Neural crest cell (in vitro differentiated cells): ENCODE measurements around the gene GAS2L2. TPM values are rescaled to one million over a fixed set of nuclear protein-coding genes. Genes with fewer than 3 reads are reported as not detected.

ENCODE experiments used
- DNase-seq: peaks from one replicate; pipeline ENCODE4 v3.0.0; 2021; ENCODE audit warnings: low read depth, mixed read lengths, low spot score
- H3K27ac Mint-ChIP-seq: one replicate; pipeline ENCODE4 v1.8.0; 2021; ENCODE audit warnings: mild to moderate bottlenecking, mixed read lengths; ENCODE audit not compliant: unreplicated experiment
- H3K27me3 Mint-ChIP-seq: 2 replicates; pipeline ENCODE4 v1.8.0; 2021; ENCODE audit warnings: low read depth, mild to moderate bottlenecking, mixed read lengths
- H3K36me3 Mint-ChIP-seq: 2 replicates; pipeline ENCODE4 v1.8.0; 2021; ENCODE audit warnings: low read depth, mild to moderate bottlenecking, mixed read lengths
- H3K4me1 Mint-ChIP-seq: 2 replicates; pipeline ENCODE4 v1.8.0; 2021; ENCODE audit warnings: mixed read lengths
- H3K4me3 Mint-ChIP-seq: one replicate; pipeline ENCODE4 v1.8.0; 2021; ENCODE audit warnings: mild to moderate bottlenecking, mixed read lengths
- H3K9me3 Mint-ChIP-seq: 2 replicates; pipeline ENCODE4 v1.8.0; 2021; ENCODE audit warnings: mixed read lengths
- CTCF ChIP-seq: fragments of 200-600 bp; sonication (generic); conservative IDR thresholded peaks from 2 replicates; pipeline ENCODE4 v1.5.0; 2021; ENCODE audit warnings: antibody characterized with exemption, mild to moderate bottlenecking
- total RNA-seq: library from RNA; stranded (reverse); gene quantifications from 2 replicates; pipeline ENCODE4 v1.2.1, GENCODE V29; 2021

GAS2L2 gene
- total RNA-seq, 1 donor from 2014 or later = 0.12 TPM

GRCh38 chr17:35734396-35734795, 18.6 kb downstream of the GAS2L2 start:
- no peaks in the 10 kb centered on the region for H3K36me3 Mint-ChIP-seq
- peaks cover 23% of the 10 kb centered on the region for H3K4me1 Mint-ChIP-seq
- H3K9me3 Mint-ChIP-seq = no peaks in the 10 kb centered on the region
- H3K27me3 Mint-ChIP-seq = peaks cover 3% of the 10 kb centered on the region
- no peak for TF ChIP-seq CTCF
- H3K27ac Mint-ChIP-seq = no peak overlapping the region
- H3K4me3 Mint-ChIP-seq = peak overlapping the region; percentile 41
- no peak for DNase-seq

GRCh38 chr17:35733366-35733765, 19.7 kb downstream of the GAS2L2 start:
- Mint-ChIP-seq H3K4me1 (peaks cover 26% of the 10 kb centered on the region), H3K4me3 (peak overlapping the region; percentile 96), H3K9me3 (no peaks in the 10 kb centered on the region), H3K36me3 (no peaks in the 10 kb centered on the region), H3K27me3 (no peaks in the 10 kb centered on the region), H3K27ac (no peak overlapping the region)
- TF ChIP-seq CTCF = no peak
- DNase-seq = no peak

GRCh38 chr17:35732806-35733136, 20.3 kb downstream of the GAS2L2 start:
- Mint-ChIP-seq H3K27ac (no peak overlapping the region), H3K27me3 (no peaks in the 10 kb centered on the region), H3K4me1 (peaks cover 26% of the 10 kb centered on the region), H3K36me3 (no peaks in the 10 kb centered on the region), H3K9me3 (no peaks in the 10 kb centered on the region), H3K4me3 (peak overlapping the region; percentile 96)
- DNase-seq = no peak
- no peak for TF ChIP-seq CTCF

GRCh38 chr17:35731917-35732805, 20.9 kb downstream of the GAS2L2 start:
- no peak overlapping the region for H3K27ac Mint-ChIP-seq
- peaks cover 3% of the 10 kb centered on the region for H3K36me3 Mint-ChIP-seq
- H3K4me3 Mint-ChIP-seq = peak overlapping the region; percentile 96
- no peaks in the 10 kb centered on the region for H3K27me3 Mint-ChIP-seq
- no peaks in the 10 kb centered on the region for H3K9me3 Mint-ChIP-seq
- DNase-seq = no peak
- TF ChIP-seq CTCF = no peak
- H3K4me1 Mint-ChIP-seq = peaks cover 26% of the 10 kb centered on the region

GRCh38 chr17:35731239-35731916, 21.7 kb downstream of the GAS2L2 start, which contains the start of gene RASL10B:
RASL10B (plus strand) TSS chr17:35731639; CDS start chr17:35735185, 3,546 bp downstream.
- H3K27ac Mint-ChIP-seq = no peak within 1 kb of the TSS
- peak within 1 kb of the TSS; percentile 96 for H3K4me3 Mint-ChIP-seq
- H3K36me3 Mint-ChIP-seq = peaks cover 3% of the 10 kb centered on the region
- no peak for TF ChIP-seq CTCF
- no peaks in the 10 kb centered on the region for H3K27me3 Mint-ChIP-seq
- no peaks in the 10 kb centered on the region for H3K9me3 Mint-ChIP-seq
- peak; percentile 62 for DNase-seq
- H3K4me1 Mint-ChIP-seq = peaks cover 26% of the 10 kb centered on the region
